GM12875 (cell line): ENCODE results near the gene EXOC2.

Experiments
- H3K4me3 ChIP-seq: one replicate; pipeline ENCODE4 v1.5.1; 2011; ENCODE audit warnings: low read depth, low read length, control low read depth
- TF ChIP-seq, protein P1 (sequence below): IDR thresholded peaks from 2 replicates; pipeline ENCODE4 v1.5.1; 2011; ENCODE audit warnings: low read depth, mild to moderate bottlenecking, control low read depth, inconsistent platforms, low read length, moderate library complexity, borderline replicate concordance; ENCODE audit not compliant: insufficient read depth

The EXOC2 gene

DNA sequence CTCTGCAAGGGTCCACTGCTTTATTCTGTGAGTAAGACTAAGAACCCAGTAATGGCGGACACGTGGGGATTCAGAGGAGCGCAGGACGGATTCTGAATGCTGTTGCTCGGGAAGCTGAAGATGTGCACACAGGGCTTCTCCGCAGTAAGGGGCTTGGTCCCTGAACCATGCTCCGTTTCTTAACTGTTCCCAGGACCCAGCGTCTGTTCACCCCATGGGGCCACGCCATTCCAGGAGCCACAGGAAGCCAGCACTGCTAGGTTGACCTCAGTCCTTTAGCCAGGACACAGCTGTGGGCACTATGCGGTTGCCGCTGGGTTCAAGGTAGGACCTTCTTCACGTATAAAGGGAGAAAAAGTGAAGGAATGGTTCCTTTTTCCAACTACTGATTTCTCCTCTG, 241.6 kb downstream of the EXOC2 start:
- TF ChIP-seq, protein P1, sequence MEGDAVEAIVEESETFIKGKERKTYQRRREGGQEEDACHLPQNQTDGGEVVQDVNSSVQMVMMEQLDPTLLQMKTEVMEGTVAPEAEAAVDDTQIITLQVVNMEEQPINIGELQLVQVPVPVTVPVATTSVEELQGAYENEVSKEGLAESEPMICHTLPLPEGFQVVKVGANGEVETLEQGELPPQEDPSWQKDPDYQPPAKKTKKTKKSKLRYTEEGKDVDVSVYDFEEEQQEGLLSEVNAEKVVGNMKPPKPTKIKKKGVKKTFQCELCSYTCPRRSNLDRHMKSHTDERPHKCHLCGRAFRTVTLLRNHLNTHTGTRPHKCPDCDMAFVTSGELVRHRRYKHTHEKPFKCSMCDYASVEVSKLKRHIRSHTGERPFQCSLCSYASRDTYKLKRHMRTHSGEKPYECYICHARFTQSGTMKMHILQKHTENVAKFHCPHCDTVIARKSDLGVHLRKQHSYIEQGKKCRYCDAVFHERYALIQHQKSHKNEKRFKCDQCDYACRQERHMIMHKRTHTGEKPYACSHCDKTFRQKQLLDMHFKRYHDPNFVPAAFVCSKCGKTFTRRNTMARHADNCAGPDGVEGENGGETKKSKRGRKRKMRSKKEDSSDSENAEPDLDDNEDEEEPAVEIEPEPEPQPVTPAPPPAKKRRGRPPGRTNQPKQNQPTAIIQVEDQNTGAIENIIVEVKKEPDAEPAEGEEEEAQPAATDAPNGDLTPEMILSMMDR, result no peak
- no peak overlapping the region for H3K4me3 ChIP-seq

DNA sequence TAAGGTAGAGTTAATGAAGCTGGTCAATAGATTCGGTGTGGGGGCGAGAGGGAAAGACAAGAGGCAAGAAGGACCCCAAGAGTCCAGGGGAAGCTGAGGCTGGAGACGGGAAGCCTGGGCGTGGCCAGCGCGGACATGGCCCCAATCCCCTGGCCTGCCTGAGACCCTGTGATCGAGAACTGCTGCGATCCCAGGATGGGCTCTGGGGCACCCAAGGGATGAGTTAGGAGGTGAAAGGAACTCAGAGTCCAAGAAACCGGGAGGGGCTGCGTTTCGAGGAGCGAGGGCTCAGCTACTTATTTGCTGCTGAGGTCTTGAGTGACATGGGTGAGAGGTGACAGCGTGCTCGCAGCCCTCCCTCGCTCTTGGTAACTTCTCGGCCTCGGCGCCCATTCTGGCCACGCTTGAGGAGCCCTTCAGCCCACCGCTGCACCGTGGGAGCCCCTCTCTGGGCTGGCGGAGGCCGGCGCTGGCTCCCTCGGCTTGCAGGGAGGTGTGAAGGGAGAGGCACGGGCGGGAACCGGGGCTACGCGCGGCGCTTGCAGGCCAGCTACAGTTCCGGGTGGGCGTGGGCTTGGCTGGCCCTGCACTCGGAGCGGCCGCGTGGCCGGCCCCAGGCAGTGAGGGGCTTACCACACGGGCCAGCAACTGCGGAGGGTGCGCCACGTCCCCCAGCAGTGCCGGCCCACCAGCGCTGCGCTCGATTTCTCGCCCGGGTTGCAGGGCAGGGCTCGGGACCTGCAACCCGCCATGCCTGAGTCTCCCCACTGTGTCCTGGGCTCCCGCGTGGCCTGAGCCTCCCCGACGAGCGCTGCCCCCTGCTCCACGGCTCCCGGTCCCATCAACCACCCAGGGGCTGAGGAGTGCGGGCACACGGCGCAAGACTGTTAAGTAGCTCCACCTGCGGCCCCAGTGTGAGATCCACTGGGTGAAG, 243.2 kb downstream of the EXOC2 start:
- TF ChIP-seq, protein P1, result no peak
- no peak overlapping the region for H3K4me3 ChIP-seq

- H3K4me3 ChIP-seq, result no peak overlapping the region
- TF ChIP-seq, protein P1, result no peak
Observed at GRCh38 chr6:449057-449430, 243.9 kb downstream of the EXOC2 start.

- TF ChIP-seq, protein P1, result no peak
- no peak overlapping the region for H3K4me3 ChIP-seq
Observed at GRCh38 chr6:448296-449056, 244.5 kb downstream of the EXOC2 start.

DNA sequence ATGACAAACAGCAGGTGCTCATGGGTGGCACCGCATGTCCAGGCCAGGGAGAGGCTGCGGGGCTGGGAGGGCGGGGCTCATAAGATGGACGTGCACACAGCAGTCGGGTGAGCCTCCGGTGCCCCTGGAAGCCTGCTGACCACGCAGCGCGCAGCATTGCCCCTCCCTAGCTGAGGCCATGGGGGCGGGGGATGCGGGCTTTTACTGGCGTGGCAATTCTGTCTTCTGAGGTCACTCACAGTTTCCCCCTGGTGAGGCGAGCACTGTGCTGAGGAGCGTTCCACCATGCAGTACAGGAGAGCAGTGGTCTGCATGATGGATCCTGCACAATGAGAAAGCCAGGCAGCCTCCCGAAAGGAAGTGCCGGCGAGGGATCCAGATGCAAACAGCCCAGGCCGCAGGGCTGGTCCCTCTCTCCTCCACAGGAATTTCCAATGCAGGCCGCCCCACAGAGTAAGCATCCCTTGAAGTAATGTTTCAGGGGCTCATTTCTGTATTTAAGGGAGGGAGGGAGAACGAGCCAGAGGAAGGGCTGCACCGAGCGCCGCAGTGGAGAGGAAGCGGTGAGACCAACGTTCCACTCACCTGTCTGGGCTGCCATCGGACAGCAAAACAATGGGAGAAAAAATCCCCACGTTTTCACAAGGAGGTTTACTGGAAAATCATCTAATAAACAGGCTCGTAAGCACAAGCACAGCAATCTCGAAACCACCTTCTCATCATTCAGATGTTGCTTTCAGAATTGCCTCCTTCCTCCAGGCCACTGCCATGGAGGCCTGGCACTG, 245.4 kb downstream of the EXOC2 start:
- H3K4me3 ChIP-seq, result no peak overlapping the region
- TF ChIP-seq, protein P1, result no peak

GRCh38 chr6:446418-447366, 246.2 kb downstream of the EXOC2 start:
- TF ChIP-seq, protein P1, result no peak

More at GRCh38 chr6:446418-447366, 246.2 kb downstream of the EXOC2 start:
- no peak overlapping the region for H3K4me3 ChIP-seq
